ENCODE data around the gene APOL4.

The APOL4 gene

DNA sequence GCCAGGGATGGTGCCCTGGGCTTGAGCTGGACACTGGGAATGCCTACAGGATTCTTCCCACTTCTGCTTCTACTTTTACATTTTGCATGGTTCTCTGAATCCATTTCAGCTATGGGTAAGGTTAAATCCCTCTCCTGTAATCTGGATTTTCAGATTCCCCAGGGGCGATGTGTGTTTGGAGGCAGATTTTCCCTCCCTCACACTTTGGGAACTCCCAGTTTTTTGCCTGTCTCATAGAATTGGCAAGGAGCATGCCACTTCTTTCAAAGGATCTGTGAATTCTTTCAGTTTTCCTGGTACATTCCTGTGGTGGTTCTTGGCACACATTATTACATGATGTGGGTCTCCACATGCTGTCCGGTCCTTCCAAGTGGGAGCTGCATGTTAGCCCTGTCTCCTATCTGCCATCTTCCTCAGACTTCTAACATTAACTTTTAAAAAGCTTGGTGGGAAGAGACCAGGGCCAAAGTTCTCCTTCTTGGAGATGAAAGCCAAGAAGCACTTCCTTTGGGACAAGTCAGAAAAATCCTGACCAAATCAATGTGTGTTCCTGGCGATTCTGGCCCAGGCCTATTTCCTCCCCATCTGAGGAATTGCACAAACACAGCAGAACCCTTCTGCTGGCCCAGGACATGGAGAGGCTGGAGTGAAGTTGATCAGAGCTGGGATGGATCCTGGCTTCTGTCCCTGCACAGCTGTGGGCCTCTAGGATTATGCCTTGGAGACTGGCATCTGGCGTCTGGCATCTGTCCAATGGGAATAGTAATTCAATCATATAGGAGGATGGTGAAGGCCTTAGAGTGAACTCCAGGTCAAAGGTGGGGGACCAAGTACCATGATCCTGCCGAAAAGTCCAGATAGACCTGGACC lies 43.1 kb upstream of the APOL4 start:
- no peak overlapping the region for H3K4me3 ChIP-seq (ENCODE audit: low read depth in 1 of 2, low read length in 1 of 2)
- H3K36me3 ChIP-seq = no peaks in the 10 kb centered on the region
- no peak overlapping the region for H3K27ac ChIP-seq
- no peak for TF ChIP-seq CTCF (IDR thresholded peaks at IDR 0.05)
- peaks cover 4 to 5% of the 10 kb centered on the region in 2 experiments for H3K4me1 ChIP-seq (ENCODE audit: control insufficient read depth in 1 of 2, insufficient read depth in 1 of 2, low read depth in 1 of 2, low read length in 1 of 2)
- no peaks in the 10 kb centered on the region for H3K9me3 ChIP-seq
- no peaks in the 10 kb centered on the region for H3K27me3 ChIP-seq

DNA sequence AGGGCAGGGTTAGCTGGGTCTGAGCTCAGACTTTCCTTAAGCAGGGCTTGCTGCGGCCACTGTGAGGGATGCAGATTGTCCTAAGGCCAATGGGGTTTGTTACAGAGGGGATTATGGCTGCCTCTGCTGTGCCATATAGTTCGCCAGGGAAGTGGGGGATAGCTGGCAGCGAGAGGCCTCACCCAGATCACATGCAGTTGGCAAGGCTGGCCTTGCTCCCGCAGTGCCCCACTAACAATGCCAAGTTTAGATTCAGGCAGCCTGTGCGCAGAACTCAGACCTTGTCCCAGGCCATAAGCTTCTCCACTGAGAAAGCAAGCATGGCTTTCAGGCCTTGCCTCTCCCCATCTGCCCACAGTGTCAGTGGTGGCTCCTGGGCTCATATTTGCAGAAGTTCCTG lies 42.4 kb upstream of the APOL4 start:
- H3K27me3 ChIP-seq = no peaks in the 10 kb centered on the region
- H3K4me3 ChIP-seq (ENCODE audit: low read depth in 1 of 2, low read length in 1 of 2) = no peak overlapping the region
- H3K9me3 ChIP-seq = no peaks in the 10 kb centered on the region
- peaks cover 7 to 10% of the 10 kb centered on the region in 2 experiments for H3K4me1 ChIP-seq (ENCODE audit: control insufficient read depth in 1 of 2, insufficient read depth in 1 of 2, low read depth in 1 of 2, low read length in 1 of 2)
- no peak for TF ChIP-seq CTCF (IDR thresholded peaks at IDR 0.05)
- H3K36me3 ChIP-seq = no peaks in the 10 kb centered on the region
- no peak overlapping the region for H3K27ac ChIP-seq

- peaks cover 26% of the 10 kb centered on the region for H3K36me3 ChIP-seq
- TF ChIP-seq CTCF (IDR thresholded peaks at IDR 0.05) = peak; percentile 87
- H3K27ac ChIP-seq = peak within 1 kb of the TSS; percentile 91
- peaks cover 29 to 37% of the 10 kb centered on the region in 2 experiments for H3K4me1 ChIP-seq (ENCODE audit: control insufficient read depth in 1 of 2, insufficient read depth in 1 of 2, low read depth in 1 of 2, low read length in 1 of 2)
- no peaks in the 10 kb centered on the region for H3K9me3 ChIP-seq
- peak within 1 kb of the TSS; percentile 78 to 85 for H3K4me3 ChIP-seq (ENCODE audit: low read depth in 1 of 2, low read length in 1 of 2)
- H3K27me3 ChIP-seq = no peaks in the 10 kb centered on the region
Observed at GRCh38 chr22:36239401-36240171, 38.0 kb upstream of the APOL4 start, which contains the start of gene APOL2. Gene APOL2 (minus strand): TSS chr22:36239527. CDS start chr22:36233162, 6,365 bp downstream.

DNA sequence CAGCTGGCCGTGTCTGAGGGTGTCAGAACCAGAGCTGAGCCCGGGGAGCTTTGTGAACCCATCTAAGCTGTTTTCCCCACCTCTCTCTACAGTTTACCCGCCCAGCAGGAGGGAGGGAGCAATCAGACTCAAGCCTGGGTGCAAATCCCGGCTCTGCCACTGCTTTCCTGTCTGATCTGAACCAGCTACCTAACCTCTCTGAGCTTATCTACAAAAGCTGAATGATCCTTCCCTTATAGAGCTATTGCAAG lies 37.5 kb upstream of the APOL4 start:
- peaks cover 30 to 37% of the 10 kb centered on the region in 2 experiments for H3K4me1 ChIP-seq (ENCODE audit: control insufficient read depth in 1 of 2, insufficient read depth in 1 of 2, low read depth in 1 of 2, low read length in 1 of 2)
- peak overlapping the region; percentile 91 for H3K27ac ChIP-seq
- H3K36me3 ChIP-seq = peaks cover 31% of the 10 kb centered on the region
- H3K9me3 ChIP-seq = no peaks in the 10 kb centered on the region
- H3K27me3 ChIP-seq = no peaks in the 10 kb centered on the region
- no peak for TF ChIP-seq CTCF (IDR thresholded peaks at IDR 0.05)
- H3K4me3 ChIP-seq (ENCODE audit: low read depth in 1 of 2, low read length in 1 of 2) = peak overlapping the region; percentile 78 to 85

- peaks cover 37% of the 10 kb centered on the region for H3K36me3 ChIP-seq
- H3K27me3 ChIP-seq = no peaks in the 10 kb centered on the region
- no peaks in the 10 kb centered on the region for H3K9me3 ChIP-seq
- peak overlapping the region; percentile 91 for H3K27ac ChIP-seq
- TF ChIP-seq CTCF (IDR thresholded peaks at IDR 0.05) = no peak
- peak overlapping the region; percentile 78 to 85 for H3K4me3 ChIP-seq (ENCODE audit: low read depth in 1 of 2, low read length in 1 of 2)
- peaks cover 35 to 41% of the 10 kb centered on the region in 2 experiments for H3K4me1 ChIP-seq (ENCODE audit: control insufficient read depth in 1 of 2, insufficient read depth in 1 of 2, low read depth in 1 of 2, low read length in 1 of 2)
Observed at GRCh38 chr22:36238373-36239149, 37.0 kb upstream of the APOL4 start.
